Fibroblast of skin of abdomen (primary cell): ENCODE data around the gene NINJ1.
"Not testable (repeated sequence)": the region's sequence is repeated elsewhere in the genome, so short reads cannot be mapped to it uniquely, and the experiment has no call there.

ENCODE experiments used
- DNase-seq: peaks from one replicate; pipeline ENCODE4 v3.0.0-alpha.2; 2013

The NINJ1 gene

GRCh38 chr9:93118863-93119702 is 15.0 kb downstream of the NINJ1 start:
- no peak for DNase-seq

- no peak for DNase-seq
Observed at GRCh38 chr9:93117924-93118862, 15.9 kb downstream of the NINJ1 start.

- not testable (repeated sequence) for DNase-seq
Observed at GRCh38 chr9:93117521-93117920, 16.5 kb downstream of the NINJ1 start.

- no peak for DNase-seq
Observed at GRCh38 chr9:93116072-93116961, 17.7 kb downstream of the NINJ1 start.

GRCh38 chr9:93115486-93116071 is 18.5 kb downstream of the NINJ1 start:
- no peak for DNase-seq

GRCh38 chr9:93114984-93115335 is 19.1 kb downstream of the NINJ1 start:
- no peak for DNase-seq

- no peak for DNase-seq
Observed at GRCh38 chr9:93114169-93114983, 19.7 kb downstream of the NINJ1 start.

- DNase-seq, result no peak
Observed at GRCh38 chr9:93112864-93113389, 21.1 kb downstream of the NINJ1 start.

GRCh38 chr9:93112116-93112863 is 21.8 kb downstream of the NINJ1 start:
- DNase-seq, result no peak

GRCh38 chr9:93111371-93112115 is 22.5 kb downstream of the NINJ1 start:
- no peak for DNase-seq

- DNase-seq, result no peak
Observed at GRCh38 chr9:93111001-93111370, 23.1 kb downstream of the NINJ1 start.

- no peak for DNase-seq
Observed at GRCh38 chr9:93110311-93110855, 23.7 kb downstream of the NINJ1 start.

GRCh38 chr9:93108291-93109041 is 25.6 kb downstream of the NINJ1 start:
- no peak for DNase-seq

GRCh38 chr9:93107825-93108161 is 26.3 kb downstream of the NINJ1 start:
- no peak for DNase-seq

- no peak for DNase-seq
Observed at GRCh38 chr9:93107151-93107824, 26.8 kb downstream of the NINJ1 start.

GRCh38 chr9:93105620-93106019 is 28.4 kb downstream of the NINJ1 start:
- DNase-seq, result no peak

- DNase-seq, result not testable (repeated sequence)
Observed at GRCh38 chr9:93101086-93101485, 33.0 kb downstream of the NINJ1 start.

- no peak for DNase-seq
Observed at GRCh38 chr9:93100276-93100636, 33.8 kb downstream of the NINJ1 start.
